ENCODE measurements around the gene KRT6C.

Gene KRT6C

DNA sequence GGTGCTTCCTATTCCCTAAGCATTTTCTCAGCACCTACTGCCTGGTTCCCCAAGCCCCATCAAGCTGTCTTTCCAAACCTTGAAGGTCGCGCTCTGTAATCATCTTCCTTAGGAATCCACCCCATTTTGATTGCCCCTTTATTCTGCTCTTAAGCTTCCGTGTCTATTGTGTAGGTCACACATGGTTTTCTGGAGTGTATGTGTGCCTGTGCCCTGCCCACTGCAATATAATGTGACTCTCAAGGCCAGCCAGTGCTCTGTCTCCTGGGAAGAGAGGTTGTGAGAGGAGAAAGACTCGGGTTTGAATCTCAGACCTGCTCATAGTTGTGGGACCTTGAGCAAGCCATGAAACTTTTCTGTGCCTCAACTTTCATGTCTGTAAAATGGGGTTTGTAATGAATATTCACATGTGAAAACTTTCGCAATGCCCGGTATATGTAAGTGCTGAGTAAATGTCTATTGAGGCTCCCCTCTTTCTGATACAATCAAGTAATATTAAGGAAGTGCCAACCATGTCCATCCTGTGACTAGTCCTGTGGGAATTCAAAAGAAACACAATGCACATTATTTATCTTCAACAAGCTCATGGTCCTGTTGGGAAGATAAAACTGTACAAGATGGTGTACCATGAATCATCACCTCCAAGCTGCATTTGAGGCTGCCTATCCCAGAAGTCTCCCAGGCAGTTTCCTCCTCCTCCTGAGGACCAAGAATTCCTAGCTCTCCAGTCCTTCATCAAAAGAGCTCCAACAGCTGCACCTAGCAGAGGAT lies 38.7 kb downstream of the KRT6C start:
- no peak for DNase-seq (ENCODE audit: low read depth)

DNA sequence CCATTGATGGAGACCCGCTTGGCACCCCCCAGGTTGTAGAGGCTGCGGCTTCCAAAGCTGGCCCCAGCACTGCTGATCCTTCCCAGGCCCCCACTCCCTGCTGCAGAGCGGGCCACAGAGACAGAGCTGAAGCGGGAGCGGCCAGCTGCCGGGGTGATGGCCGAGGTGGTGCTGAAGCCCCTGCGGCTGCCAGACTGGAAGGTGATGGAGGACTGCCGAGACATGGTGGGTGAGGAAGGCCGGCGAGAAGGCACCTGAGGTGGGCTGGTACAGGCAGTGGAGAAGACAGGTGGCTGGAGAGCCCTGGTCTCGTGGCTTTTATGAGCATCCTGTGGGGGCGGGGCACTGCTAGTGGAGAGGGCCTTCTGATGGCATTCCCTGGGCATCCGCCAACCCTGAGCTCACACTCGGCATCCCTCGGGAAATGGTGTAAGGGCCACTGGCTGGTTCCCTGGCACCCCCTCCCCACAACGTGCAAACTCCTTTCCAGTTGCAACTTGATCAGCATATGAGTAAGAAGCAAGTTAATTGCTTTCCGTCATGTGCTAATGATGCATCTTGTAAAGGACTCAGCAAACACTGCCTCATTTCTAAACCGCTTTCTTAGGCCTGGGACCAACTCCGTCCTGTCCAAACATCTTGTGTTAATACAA lies 39.4 kb downstream of the KRT6C start, which contains the start of gene KRT75:
Gene KRT75, minus strand, starts transcription at position 291 of the 653 bp plus-strand sequence. Its CDS starts 67 bp downstream, at position 224.
- DNase-seq (ENCODE audit: low read depth) = no peak

DNA sequence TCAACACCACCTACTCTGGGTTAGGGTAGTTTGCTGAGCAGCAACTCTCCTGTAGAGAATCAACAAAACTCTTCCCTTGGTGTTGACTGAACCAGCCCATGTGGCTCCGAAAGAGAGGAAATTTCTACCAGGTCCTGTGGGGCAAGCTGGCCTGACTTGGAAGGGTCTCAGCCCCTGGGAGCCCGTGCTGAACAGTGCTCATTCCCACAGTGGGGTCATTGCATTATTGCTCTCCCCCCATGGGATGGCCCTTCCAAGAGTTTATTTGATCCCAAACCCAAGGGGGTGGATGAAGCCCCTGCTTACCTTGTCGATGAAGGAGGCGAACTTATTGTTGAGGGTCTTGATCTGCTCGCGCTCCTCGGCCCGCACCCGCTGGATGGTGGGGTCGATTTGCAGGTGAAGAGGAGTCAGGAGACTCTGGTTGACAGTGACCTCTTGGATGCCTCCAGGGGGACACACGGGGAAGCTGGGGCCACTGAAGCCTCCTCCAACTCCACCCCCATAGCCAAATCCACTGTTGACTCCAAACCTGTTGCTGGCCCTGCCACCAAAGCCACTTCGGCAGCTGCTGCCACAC lies 40.0 kb downstream of the KRT6C start:
- no peak for DNase-seq (ENCODE audit: low read depth)

DNA sequence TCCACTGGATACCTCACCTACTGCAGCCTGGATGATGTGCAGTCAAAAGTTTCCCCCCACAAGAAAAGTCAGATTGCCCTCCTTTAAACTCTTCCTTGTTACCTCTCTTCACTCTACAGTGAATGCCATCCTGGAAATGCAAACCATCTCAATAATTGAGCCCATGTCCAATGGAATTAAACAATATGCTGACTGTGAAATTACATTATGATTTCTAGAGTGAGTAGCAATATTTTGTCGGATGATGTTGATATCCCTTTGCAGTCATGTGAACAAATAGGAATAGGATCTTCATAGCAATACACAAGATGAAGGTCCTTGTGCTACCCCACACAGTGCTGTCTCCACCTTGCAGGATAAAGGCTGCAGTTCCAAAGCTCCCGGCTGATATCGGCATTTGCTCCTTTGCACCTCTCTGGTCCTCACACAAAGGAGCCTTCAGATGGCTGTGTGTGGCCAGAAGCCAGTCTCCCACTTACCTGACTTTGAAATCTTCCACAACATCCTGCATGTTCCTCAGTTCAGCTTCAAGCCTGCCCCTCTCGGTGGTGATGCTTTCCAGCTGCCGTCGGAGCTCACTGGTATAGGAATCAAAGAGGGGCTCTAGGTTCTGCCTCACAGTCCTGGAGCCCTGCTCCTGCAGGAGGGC lies 40.9 kb downstream of the KRT6C start:
- DNase-seq (ENCODE audit: low read depth) = no peak

DNA sequence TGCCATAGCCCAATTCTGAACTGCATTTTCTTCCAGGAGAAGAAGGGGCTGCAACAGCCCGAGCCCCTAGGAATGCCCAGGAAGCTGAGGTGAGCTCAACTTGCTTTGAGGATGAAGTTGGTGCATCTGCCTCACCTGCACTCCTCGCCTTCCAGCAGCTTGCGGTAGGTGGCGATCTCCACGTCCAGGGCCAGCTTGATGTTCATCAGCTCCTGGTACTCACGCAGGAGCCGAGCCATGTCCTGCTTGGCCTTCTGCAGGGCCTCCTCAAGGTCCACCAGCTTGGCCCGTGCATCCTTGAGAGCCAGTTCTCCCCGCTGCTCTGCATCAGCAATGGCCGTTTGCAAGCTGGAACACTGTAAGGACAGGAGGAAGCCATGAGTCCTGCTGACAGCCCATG lies 45.5 kb downstream of the KRT6C start:
- no peak for DNase-seq (ENCODE audit: low read depth)

DNA sequence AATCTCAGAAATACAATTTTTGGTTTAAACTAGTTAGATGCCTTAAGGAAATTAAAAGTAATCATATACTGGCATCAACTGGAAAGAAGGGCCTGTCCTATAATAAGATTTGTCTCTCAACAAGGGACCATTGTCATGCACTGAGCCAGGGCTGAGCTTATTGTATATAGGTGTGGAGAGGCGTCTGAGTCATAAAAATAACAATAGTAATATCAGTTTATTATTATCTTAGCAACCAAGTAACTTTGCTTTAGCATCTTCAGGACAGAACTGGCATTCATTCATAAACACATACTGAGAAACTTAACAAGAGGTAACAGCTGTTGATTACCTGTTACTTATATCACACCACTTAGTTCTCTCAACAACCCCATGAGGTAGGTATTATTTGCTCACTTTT lies 46.5 kb downstream of the KRT6C start:
- no peak for DNase-seq (ENCODE audit: low read depth)

DNA sequence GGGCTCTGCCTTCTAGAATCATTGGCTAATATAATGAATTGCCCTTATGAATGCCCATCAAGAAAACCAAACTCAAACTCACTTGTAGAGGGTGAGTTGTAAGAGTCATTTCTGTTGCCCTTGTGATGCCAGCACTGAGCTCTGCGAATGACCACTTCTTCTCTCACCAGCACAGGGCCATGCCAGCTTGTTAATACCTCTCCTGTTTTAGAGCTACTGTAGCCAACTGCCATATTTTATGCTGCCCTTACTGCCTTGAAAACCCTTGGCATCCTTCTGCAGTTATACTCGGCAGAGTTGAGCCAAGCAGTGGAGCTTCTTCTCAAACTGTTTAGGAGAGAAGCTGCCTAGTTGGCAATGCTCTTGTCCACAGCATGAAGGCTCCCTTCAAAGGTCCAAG lies 47.6 kb downstream of the KRT6C start:
- no peak for DNase-seq (ENCODE audit: low read depth)

DNA sequence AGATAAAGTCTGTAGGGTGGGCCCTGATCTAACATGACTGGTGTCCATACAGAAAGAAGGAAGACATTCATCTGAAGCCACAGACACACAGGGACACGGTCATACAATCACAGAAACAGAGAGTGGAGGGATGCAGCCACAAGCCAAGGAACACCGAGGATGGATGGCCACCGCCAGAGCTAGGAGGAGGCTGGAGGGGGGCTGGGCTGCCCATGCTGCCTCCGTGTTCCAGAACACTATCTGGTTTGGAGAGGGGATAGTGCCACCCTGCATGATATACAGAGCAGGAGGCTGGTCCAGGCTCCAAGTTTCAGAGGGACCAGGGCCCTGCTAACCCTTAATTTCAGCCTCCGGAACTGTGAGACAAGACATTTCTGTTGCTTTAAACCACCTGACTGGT lies 48.1 kb downstream of the KRT6C start:
- DNase-seq (ENCODE audit: low read depth) = no peak

DNA sequence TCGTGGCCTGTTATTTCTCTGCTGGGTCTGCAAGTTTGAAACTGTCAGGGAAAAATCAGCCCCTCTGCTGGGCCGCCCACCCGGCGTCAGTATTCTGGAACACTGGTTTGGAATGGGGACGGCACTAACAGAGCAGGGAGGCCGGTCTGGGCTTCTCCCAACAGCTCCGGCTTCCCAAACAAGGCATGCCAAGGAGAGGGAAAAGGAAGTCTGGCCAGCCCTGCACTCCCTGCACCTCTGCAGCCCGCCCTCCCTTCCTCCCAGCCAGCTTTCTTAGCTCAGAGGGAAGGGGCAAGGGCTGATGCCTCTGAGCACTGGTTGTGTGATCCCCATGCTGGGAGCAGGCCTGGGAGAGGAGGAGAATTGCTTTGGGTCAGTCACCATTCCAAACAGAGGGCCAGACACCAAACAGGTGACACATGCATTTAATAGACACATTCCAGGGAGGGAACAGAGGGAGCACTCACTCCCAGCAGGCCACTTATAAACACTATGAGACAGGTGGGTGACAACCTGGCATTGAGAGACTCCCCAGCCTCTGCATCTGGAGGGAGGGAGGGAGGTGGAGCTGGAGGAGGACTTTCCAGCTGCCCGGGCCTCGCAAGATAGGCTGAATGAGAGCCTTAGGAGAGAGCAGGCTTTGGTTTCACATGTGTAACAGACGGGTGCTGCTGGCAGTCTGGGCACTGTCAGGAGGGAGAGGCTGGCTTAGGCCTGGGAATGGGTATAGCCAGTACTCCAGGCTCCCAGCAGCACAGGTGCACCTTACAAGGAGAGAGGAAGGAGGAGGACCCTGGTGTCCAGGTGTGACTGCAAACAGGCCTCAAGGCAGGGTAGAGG lies 49.7 kb downstream of the KRT6C start:
- DNase-seq (ENCODE audit: low read depth) = no peak

DNA sequence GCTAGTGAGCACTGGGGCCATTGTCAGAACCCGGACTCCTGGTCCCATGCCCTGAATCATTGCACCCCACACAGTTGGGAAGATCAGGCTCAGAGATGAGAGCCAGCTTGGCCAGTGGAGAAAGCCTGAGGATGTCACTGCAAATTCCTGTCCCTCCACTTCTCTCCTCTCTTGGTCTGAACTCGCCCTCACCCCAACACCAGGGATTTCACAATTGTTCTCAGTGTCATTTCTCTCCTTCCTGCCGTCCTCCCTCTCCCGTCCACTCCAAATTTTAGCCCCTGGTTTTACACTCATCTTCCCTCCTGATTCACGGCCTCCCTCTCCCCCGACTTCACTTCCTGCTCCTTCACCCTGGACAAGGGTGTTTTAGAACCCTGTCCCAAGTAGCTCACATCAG lies 50.6 kb downstream of the KRT6C start:
- DNase-seq (ENCODE audit: low read depth) = no peak

DNA sequence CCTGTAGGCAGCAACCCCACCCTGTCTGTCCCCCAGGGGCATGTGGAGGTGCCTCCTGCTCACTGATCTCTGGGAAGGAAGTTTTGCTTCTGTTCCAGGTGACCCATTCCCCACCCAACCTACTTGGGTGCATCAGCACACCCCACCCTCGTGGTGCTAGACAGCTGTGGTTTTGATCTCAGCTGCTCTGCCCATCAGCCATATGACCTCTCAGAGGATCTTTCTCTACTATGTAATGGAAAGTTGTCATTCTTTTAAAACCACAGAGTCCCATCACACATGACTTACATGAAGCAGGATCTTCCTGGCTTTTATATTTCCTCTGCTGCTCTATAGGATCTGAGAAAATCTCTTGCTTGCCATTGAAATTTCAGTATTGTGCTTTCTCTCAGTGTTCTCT lies 53.9 kb downstream of the KRT6C start:
- DNase-seq (ENCODE audit: low read depth) = no peak

DNA sequence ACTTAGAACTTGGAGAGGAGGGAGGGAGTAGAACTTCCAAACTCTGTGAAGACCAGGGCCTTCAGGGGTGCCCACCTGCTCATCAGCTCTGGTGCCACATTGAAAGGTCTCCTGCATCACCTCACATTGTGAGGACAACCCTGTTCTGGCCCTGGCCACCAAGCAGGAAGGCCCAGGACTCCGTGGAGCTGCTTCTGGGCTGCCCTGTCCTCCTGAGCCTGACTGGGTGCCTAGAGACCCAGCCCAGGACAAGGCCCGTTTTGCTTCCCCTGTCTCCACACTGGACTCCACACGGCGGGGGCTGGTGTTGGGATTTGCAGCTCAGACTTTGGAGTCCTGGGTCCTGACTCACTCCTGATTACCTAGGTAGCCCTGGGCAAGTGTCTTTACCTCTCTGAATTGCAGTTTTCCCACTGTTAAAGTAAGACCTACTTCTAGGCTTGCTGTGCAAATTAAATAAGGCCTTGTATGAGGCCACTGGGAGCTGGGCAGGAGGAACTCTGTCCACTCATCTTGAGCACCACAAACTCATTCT lies 55.0 kb downstream of the KRT6C start:
- no peak for DNase-seq (ENCODE audit: low read depth)
